Measurements from ENCODE around the gene GPR55.

The GPR55 gene

GRCh38 chr2:230920167-230920566, 4.9 kb downstream of the GPR55 start:
- no peak for DNase-seq (ENCODE audit: extremely low read depth, low read depth)
- TF ChIP-seq CTCF (IDR thresholded peaks at IDR 0.05; ENCODE audit: low read depth, low read length) = no peak

- TF ChIP-seq CTCF (IDR thresholded peaks at IDR 0.05; ENCODE audit: low read depth, low read length) = no peak
- DNase-seq (ENCODE audit: extremely low read depth, low read depth) = no peak
Observed at GRCh38 chr2:230919681-230920080, 5.4 kb downstream of the GPR55 start.

- no peak for TF ChIP-seq CTCF (IDR thresholded peaks at IDR 0.05; ENCODE audit: low read depth, low read length)
- DNase-seq (ENCODE audit: extremely low read depth, low read depth) = no peak
Observed at GRCh38 chr2:230919240-230919639, 5.8 kb downstream of the GPR55 start.

- DNase-seq (ENCODE audit: extremely low read depth, low read depth) = no peak
- TF ChIP-seq CTCF (IDR thresholded peaks at IDR 0.05; ENCODE audit: low read depth, low read length) = no peak
Observed at GRCh38 chr2:230916218-230916617, 8.8 kb downstream of the GPR55 start.

- DNase-seq (ENCODE audit: extremely low read depth, low read depth) = no peak
- no peak for TF ChIP-seq CTCF (IDR thresholded peaks at IDR 0.05; ENCODE audit: low read depth, low read length)
Observed at GRCh38 chr2:230915319-230915718, 9.7 kb downstream of the GPR55 start.

GRCh38 chr2:230914886-230915285, 10.2 kb downstream of the GPR55 start:
- DNase-seq (ENCODE audit: extremely low read depth, low read depth) = no peak
- TF ChIP-seq CTCF (IDR thresholded peaks at IDR 0.05; ENCODE audit: low read depth, low read length) = no peak

- no peak for DNase-seq (ENCODE audit: extremely low read depth, low read depth)
- TF ChIP-seq CTCF (IDR thresholded peaks at IDR 0.05; ENCODE audit: low read depth, low read length) = peak; percentile 30
Observed at GRCh38 chr2:230913406-230914143, 11.5 kb downstream of the GPR55 start.

Measured in AG09319 (cell line).